ENCODE results near the gene PLIN3.
A peak's percentile ranks its signal among the peaks of the same experiment; 100 is the strongest.

GRCh38 chr19:4811328-4812131 lies 55.9 kb downstream of the PLIN3 start:
- TF ChIP-seq, protein P1, sequence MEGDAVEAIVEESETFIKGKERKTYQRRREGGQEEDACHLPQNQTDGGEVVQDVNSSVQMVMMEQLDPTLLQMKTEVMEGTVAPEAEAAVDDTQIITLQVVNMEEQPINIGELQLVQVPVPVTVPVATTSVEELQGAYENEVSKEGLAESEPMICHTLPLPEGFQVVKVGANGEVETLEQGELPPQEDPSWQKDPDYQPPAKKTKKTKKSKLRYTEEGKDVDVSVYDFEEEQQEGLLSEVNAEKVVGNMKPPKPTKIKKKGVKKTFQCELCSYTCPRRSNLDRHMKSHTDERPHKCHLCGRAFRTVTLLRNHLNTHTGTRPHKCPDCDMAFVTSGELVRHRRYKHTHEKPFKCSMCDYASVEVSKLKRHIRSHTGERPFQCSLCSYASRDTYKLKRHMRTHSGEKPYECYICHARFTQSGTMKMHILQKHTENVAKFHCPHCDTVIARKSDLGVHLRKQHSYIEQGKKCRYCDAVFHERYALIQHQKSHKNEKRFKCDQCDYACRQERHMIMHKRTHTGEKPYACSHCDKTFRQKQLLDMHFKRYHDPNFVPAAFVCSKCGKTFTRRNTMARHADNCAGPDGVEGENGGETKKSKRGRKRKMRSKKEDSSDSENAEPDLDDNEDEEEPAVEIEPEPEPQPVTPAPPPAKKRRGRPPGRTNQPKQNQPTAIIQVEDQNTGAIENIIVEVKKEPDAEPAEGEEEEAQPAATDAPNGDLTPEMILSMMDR (IDR thresholded peaks at IDR 0.05): peak; percentile 81 to 89 (median 86)
- TF ChIP-seq POLR2A (IDR thresholded peaks at IDR 0.05): no peak

All from tibial nerve (tissue), 3 donors.